Motor neuron (in vitro differentiated cells): ENCODE data around the gene PLVAP. TPM values are rescaled to one million over a fixed set of nuclear protein-coding genes. Genes with fewer than 3 reads are reported as not detected.

Experiments used
- ATAC-seq, 8 experiments: fragments of 200-7000 bp; cut with Tn5 transposase; replicated peaks in 6 of 8; 2 replicates each; pipeline ENCODE4 v1.8.0; 2021; ENCODE audit warnings: mild to moderate bottlenecking in 8 of 8, moderate library complexity in 8 of 8
- H3K27ac ChIP-seq, 2 donors: fragments of 250-450 bp; sonication (Bioruptor Pico); 2 replicates each; pipeline ENCODE4 v1.9.0; 2021; ENCODE audit warnings: antibody characterized with exemption in 2 of 2, mild to moderate bottlenecking in 2 of 2, moderate library complexity in 1 of 2
- H3K4me1 ChIP-seq, 2 donors: fragments of 250-450 bp; sonication (Bioruptor Pico); replicated peaks in 1 of 2; 2 replicates each; pipeline ENCODE4 v1.6.1; 2021; ENCODE audit warnings: antibody characterized with exemption in 2 of 2, mild to moderate bottlenecking in 2 of 2, moderate library complexity in 1 of 2
- H3K4me3 ChIP-seq, 5 donors: fragments of 250-450 bp; sonication (Bioruptor Pico); 2 replicates each; pipeline ENCODE4 v1.9.0; 2021; ENCODE audit warnings: antibody characterized with exemption in 5 of 5, mild to moderate bottlenecking in 5 of 5, moderate library complexity in 4 of 5
- WGBS, 10 experiments: fragments of 450-650 bp; shearing (Covaris generic); methylation state at CpG; one replicate each; pipeline ENCODE4 v1.0.0; 2022; 5-methylcytosine and 5-hydroxymethylcytosine counted together
- in situ Hi-C, 9 experiments: fragments of 400-800 bp; cut with MboI; loops; one replicate each; pipeline ENCODE4 v1.15.0; 2021; ENCODE audit warnings: low sequenced_read_pairs in 9 of 9, low pct_unique_long_range_greater_than_20kb in 2 of 9; ENCODE audit not compliant: unreplicated experiment in 9 of 9
- total RNA-seq, 8 experiments: library from RNA; unstranded; fragments of 300-600 nt; gene quantifications; 2 replicates each; pipeline versions ENCODE4 v1.2.3 to v1.2.4, GENCODE V29; 2022

Gene PLVAP
- total RNA-seq, 8 experiments from 2014 or later: 0.05 to 2.5 (median 0.27) TPM; not detected in 1

GRCh38 chr19:17303167-17303939 is 73.8 kb downstream of the PLVAP start, which contains the start of gene ABHD8:
Gene ABHD8 (minus strand): TSS chr19:17303425. CDS start chr19:17301616, 1,809 bp downstream.
- peak; percentile 75 to 82 (median 81) for ATAC-seq
- H3K4me1 ChIP-seq: peaks cover 3% of the 10 kb centered on the region in 2 donors
- in situ Hi-C loops: no loop called here
- WGBS, 10 experiments: 20% methylated on average over 1 of the region's 52 CpGs; no CpG with 5 or more reads in 9 of the 10 experiments
- H3K27ac ChIP-seq: peak within 1 kb of the TSS; percentile 25 to 69
- peak within 1 kb of the TSS; percentile 61 to 86 (median 66) for H3K4me3 ChIP-seq

- peak in 5 of 8 experiments; percentile 3 to 18 (median 10) for ATAC-seq
- WGBS, 10 experiments: 20 to 22% methylated on average over 3 to 7 of the region's 29 CpGs; no CpG with 5 or more reads in 8 of the 10 experiments
- in situ Hi-C loops: no loop called here
- Histone ChIP-seq H3K27ac (peak overlapping the region; percentile 25 to 69), H3K4me1 (peaks cover 3% of the 10 kb centered on the region in 2 donors), H3K4me3 (peak overlapping the region; percentile 61 to 86 (median 66))
These were observed 74.6 kb downstream of the PLVAP start for GRCh38 chr19:17302391-17303166.

Other genes with a start within 250 kb of the PLVAP start
- gene USE1, start 162.0 kb downstream of the PLVAP start, total RNA-seq: 10 to 100 TPM; 14.7 to 31.0 (median 22.9) TPM
- 10 to 100 TPM in 3 of 8 experiments, 1 to 10 TPM in 5; 5.4 to 19.2 (median 9.5) TPM for gene OCEL1, start 151.1 kb downstream of the PLVAP start, total RNA-seq
- gene NR2F6, start 131.4 kb downstream of the PLVAP start, total RNA-seq: 10 to 100 TPM; 16.7 to 27.0 (median 19.5) TPM
- under 1 TPM in 7 of 8 experiments, not detected in 1; 0.07 to 0.59 (median 0.27) TPM for gene USHBP1, start 112.6 kb downstream of the PLVAP start, total RNA-seq
- gene BABAM1, start 109.9 kb downstream of the PLVAP start, total RNA-seq: 10 to 100 TPM; 50.6 to 91.4 (median 64.5) TPM
- 1 to 10 TPM in 6 of 8 experiments, under 1 TPM in 2; 0.46 to 2.9 (median 1.4) TPM for gene ANKLE1, start 95.4 kb downstream of the PLVAP start, total RNA-seq
- 10 to 100 TPM in 3 of 8 experiments, 1 to 10 TPM in 5; 6.2 to 16.2 (median 8.2) TPM for gene ABHD8, start 73.9 kb downstream of the PLVAP start, total RNA-seq
- 10 to 100 TPM; 31.8 to 72.9 (median 50.1) TPM for gene MRPL34, start 71.5 kb downstream of the PLVAP start, total RNA-seq
- 10 to 100 TPM; 39.4 to 85.9 (median 67.4) TPM for gene DDA1, start 67.8 kb downstream of the PLVAP start, total RNA-seq
- 10 to 100 TPM in 5 of 8 experiments, 1 to 10 TPM in 3; 1.3 to 18.0 (median 10.8) TPM for gene ANO8, start 42.5 kb downstream of the PLVAP start, total RNA-seq
- gene GTPBP3, start 39.8 kb downstream of the PLVAP start, total RNA-seq: 10 to 100 TPM in 7 of 8 experiments, 1 to 10 TPM in 1; 9.0 to 31.3 (median 17.0) TPM
- gene CCDC194, start 16.9 kb upstream of the PLVAP start, total RNA-seq: 1 to 10 TPM in 1 of 8 experiments, under 1 TPM in 3, not detected in 4; 0.22 to 1.1 (median 0.39) TPM
- 100 to 1,000 TPM in 1 of 8 experiments, 10 to 100 TPM in 5, 1 to 10 TPM in 2; 6.8 to 217 (median 31.0) TPM for gene BST2, start 28.3 kb upstream of the PLVAP start, total RNA-seq
- gene MVB12A, start 42.7 kb upstream of the PLVAP start, total RNA-seq: 10 to 100 TPM; 23.2 to 52.3 (median 37.9) TPM
- 1 to 10 TPM in 1 of 8 experiments, under 1 TPM in 6, not detected in 1; 0.23 to 1.7 (median 0.29) TPM for gene TMEM221, start 71.3 kb upstream of the PLVAP start, total RNA-seq
- gene NXNL1, start 83.6 kb upstream of the PLVAP start, total RNA-seq: not detected
- 10 to 100 TPM in 5 of 8 experiments, 1 to 10 TPM in 3; 6.5 to 30.5 (median 10.5) TPM for gene SLC27A1, start 93.2 kb upstream of the PLVAP start, total RNA-seq
- gene PGLS, start 134.3 kb upstream of the PLVAP start, total RNA-seq: 10 to 100 TPM; 42.0 to 83.7 (median 60.5) TPM
- 100 to 1,000 TPM in 1 of 8 experiments, 10 to 100 TPM in 7; 19.7 to 101 (median 31.0) TPM for gene COLGALT1, start 178.3 kb upstream of the PLVAP start, total RNA-seq